HG02623 (cell line): Measurements from ENCODE around the gene FRMD4A.
"Not testable (repeated sequence)": the region's sequence is repeated elsewhere in the genome, so short reads cannot be mapped to it uniquely, and the experiment has no call there.

Experiments
- ATAC-seq: cut with Tn5 transposase; IDR thresholded peaks from one replicate; pipeline ENCODE4 v1.9.1; 2021; ENCODE audit warnings: moderate library complexity; ENCODE audit not compliant: unreplicated experiment

The FRMD4A gene

GRCh38 chr10:14153570-14154055 is 177.1 kb downstream of the FRMD4A start:
- ATAC-seq = no peak

GRCh38 chr10:14151571-14151970 is 179.2 kb downstream of the FRMD4A start:
- ATAC-seq = no peak

GRCh38 chr10:14150526-14150925 is 180.2 kb downstream of the FRMD4A start:
- ATAC-seq = no peak

GRCh38 chr10:14146501-14146900 is 184.2 kb downstream of the FRMD4A start:
- no peak for ATAC-seq

- ATAC-seq = no peak
Observed at GRCh38 chr10:14146025-14146424, 184.7 kb downstream of the FRMD4A start.

- no peak for ATAC-seq
Observed at GRCh38 chr10:14144451-14144850, 186.3 kb downstream of the FRMD4A start.

GRCh38 chr10:14142606-14143250 is 188.0 kb downstream of the FRMD4A start:
- ATAC-seq = no peak

- no peak for ATAC-seq
Observed at GRCh38 chr10:14141283-14141682, 189.4 kb downstream of the FRMD4A start.

- ATAC-seq = no peak
Observed at GRCh38 chr10:14137391-14137790, 193.3 kb downstream of the FRMD4A start.

- ATAC-seq = not testable (repeated sequence)
Observed at GRCh38 chr10:14135196-14135595, 195.5 kb downstream of the FRMD4A start.

- no peak for ATAC-seq
Observed at GRCh38 chr10:14134275-14134674, 196.4 kb downstream of the FRMD4A start.

GRCh38 chr10:14131261-14131960 is 199.3 kb downstream of the FRMD4A start:
- ATAC-seq = no peak

GRCh38 chr10:14129770-14130169 is 201.0 kb downstream of the FRMD4A start:
- no peak for ATAC-seq

- no peak for ATAC-seq
Observed at GRCh38 chr10:14128519-14128918, 202.2 kb downstream of the FRMD4A start.

- no peak for ATAC-seq
Observed at GRCh38 chr10:14126697-14127440, 203.9 kb downstream of the FRMD4A start.

GRCh38 chr10:14125564-14125963 is 205.2 kb downstream of the FRMD4A start:
- no peak for ATAC-seq

- no peak for ATAC-seq
Observed at GRCh38 chr10:14124941-14125340, 205.8 kb downstream of the FRMD4A start.

- ATAC-seq = no peak
Observed at GRCh38 chr10:14123139-14123538, 207.6 kb downstream of the FRMD4A start.

GRCh38 chr10:14120812-14121211 is 209.9 kb downstream of the FRMD4A start:
- ATAC-seq = no peak

- ATAC-seq = no peak
Observed at GRCh38 chr10:14118953-14119352, 211.8 kb downstream of the FRMD4A start.

- no peak for ATAC-seq
Observed at GRCh38 chr10:14116837-14117236, 213.9 kb downstream of the FRMD4A start.

GRCh38 chr10:14116021-14116420 is 214.7 kb downstream of the FRMD4A start:
- ATAC-seq = no peak
